Aorta (tissue), 5 donors: ENCODE data around the gene SIDT2. TPM values are rescaled to one million over a fixed set of nuclear protein-coding genes. Genes with fewer than 3 reads are reported as not detected.
"Not testable (repeated sequence)": the region's sequence is repeated elsewhere in the genome, so short reads cannot be mapped to it uniquely, and the experiment has no call there.

Experiments
- ATAC-seq: fragments of 200-7000 bp; cut with Tn5 transposase; one replicate; pipeline ENCODE4 v1.9.1; 2022; ENCODE audit warnings: moderate library complexity; ENCODE audit not compliant: low FRiP score
- DNase-seq, 2 donors: peaks; one replicate each; pipeline ENCODE4 v3.0.0-alpha.2; 2020
- H3K27ac ChIP-seq, 2 donors: one replicate each; pipeline ENCODE4 v1.5.1; 2013; ENCODE audit warnings: low read length in 2 of 2, mild to moderate bottlenecking in 2 of 2, moderate library complexity in 2 of 2, control low read depth in 1 of 2, inconsistent platforms in 1 of 2, low read depth in 1 of 2
- H3K27me3 ChIP-seq, 2 donors: one replicate each; pipeline ENCODE4 v1.6.1; 2013; ENCODE audit warnings: control low read depth in 1 of 2, low read length in 1 of 2, mild to moderate bottlenecking in 1 of 2, moderate library complexity in 1 of 2; ENCODE audit not compliant: insufficient read depth in 2 of 2, control insufficient read depth in 1 of 2
- H3K36me3 ChIP-seq, 2 donors: one replicate each; pipeline ENCODE4 v1.6.1; 2013; ENCODE audit warnings: control low read depth in 1 of 2, low read length in 1 of 2, mild to moderate bottlenecking in 1 of 2; ENCODE audit not compliant: insufficient read depth in 2 of 2, control insufficient read depth in 1 of 2
- H3K4me1 ChIP-seq, 2 donors: one replicate each; pipeline ENCODE4 v1.6.1; 2013; ENCODE audit warnings: low read length in 2 of 2, control low read depth in 1 of 2, mild to moderate bottlenecking in 1 of 2, moderate library complexity in 1 of 2; ENCODE audit not compliant: insufficient read depth in 2 of 2, control insufficient read depth in 1 of 2
- H3K4me3 ChIP-seq, 2 donors: one replicate each; pipeline ENCODE4 v1.5.1; 2013; ENCODE audit warnings: low read length in 2 of 2, control low read depth in 1 of 2, mild to moderate bottlenecking in 1 of 2
- H3K9me3 ChIP-seq: one replicate; pipeline ENCODE4 v1.6.1; 2013; ENCODE audit warnings: mild to moderate bottlenecking, low read length; ENCODE audit not compliant: control insufficient read depth
- WGBS, 2 donors: extraction: QIAGEN DNeasy Blood & Tissue Kit; methylation state at CpG; one replicate each; pipeline ENCODE4 v1.1.7; 2013; 5-methylcytosine and 5-hydroxymethylcytosine counted together
- intact Hi-C, 2 donors: fragments of 100-400 bp; cut with DNase I; formaldehyde crosslinking; loops; one replicate each; pipeline versions ENCODE4 v1.14.2 to v1.15.0; 2022
- polyA plus RNA-seq, 2 donors: library from polyadenylated mRNA; stranded (reverse); fragments of 200-250 nt; gene quantifications; one replicate each; pipeline ENCODE4 v1.2.3, GENCODE V29; 2013
- total RNA-seq, 2 donors: library from RNA; stranded (reverse); fragmentation: NEBNext Ultra II Directional; extraction: Animal tissue kit (Norgen Biotek cat#: 25700); gene quantifications; one replicate each; pipeline ENCODE4 v1.2.1, GENCODE V29; 2021
- donor health status: healthy with polysubstance abuse.
- donor health status: Bipolar disorder and iron deficiency.
- donor health status: DM: no; HTN: no; CAD: no.
- donor health status: DM: no; HTN: no; CAD: no.
- donor health status: DM: yes; HTN: yes; CAD: no.

The SIDT2 gene
- total and polyA plus RNA-seq, 4 donors: 10.4 to 81.3 (median 57.0) TPM

GRCh38 chr11:117202386-117203068, 24.0 kb downstream of the SIDT2 start:
- 2 to 8% methylated on average over 7 of the region's 7 CpGs for WGBS, 2 donors

GRCh38 chr11:117203069-117203407, 24.5 kb downstream of the SIDT2 start:
- Histone ChIP-seq H3K4me1 (no peaks in the 10 kb centered on the region), H3K27ac (peak overlapping the region; percentile 20 to 62), H3K4me3 (peak overlapping the region; percentile 38 to 98), H3K36me3 (peaks cover 0 to 21% of the 10 kb centered on the region in 2 donors), H3K27me3 (no peaks in the 10 kb centered on the region), H3K9me3 (no peaks in the 10 kb centered on the region)
- no peak for ATAC-seq
- intact Hi-C loops: no loop called here
- 11 to 16% methylated on average over 8 to 10 of the region's 10 CpGs for WGBS, 2 donors
- DNase-seq: peak in 1 of 2 donors; percentile 50

More at GRCh38 chr11:117202386-117203068, 24.0 kb downstream of the SIDT2 start:
- ATAC-seq (no peak), DNase-seq (no peak)
- H3K4me3 ChIP-seq: peak overlapping the region; percentile 38 to 98
- no peaks in the 10 kb centered on the region for H3K9me3 ChIP-seq
- H3K27ac ChIP-seq: peak overlapping the region; percentile 62 to 94
- intact Hi-C loops: no loop called here
- no peaks in the 10 kb centered on the region for H3K4me1 ChIP-seq
- peaks cover 0 to 21% of the 10 kb centered on the region in 2 donors for H3K36me3 ChIP-seq
- no peaks in the 10 kb centered on the region for H3K27me3 ChIP-seq

- no peaks in the 10 kb centered on the region for H3K4me1 ChIP-seq
- H3K36me3 ChIP-seq: peaks cover 0 to 21% of the 10 kb centered on the region in 2 donors
- 12 to 17% methylated on average over 16 to 17 of the region's 17 CpGs for WGBS, 2 donors
- intact Hi-C loops: loop anchor here in 1 of 2 donors (5.0 kb wide), 1 partner anchor 72 kb away; no protein-coding TSS in a partner anchor
- DNase-seq (peak in 1 of 2 donors; percentile 56), ATAC-seq (no peak)
- peak overlapping the region; percentile 31 to 62 for H3K27ac ChIP-seq
- peak overlapping the region; percentile 23 to 98 for H3K4me3 ChIP-seq
- no peaks in the 10 kb centered on the region for H3K27me3 ChIP-seq
- H3K9me3 ChIP-seq: no peaks in the 10 kb centered on the region
Observed at GRCh38 chr11:117204283-117205080, 25.9 kb downstream of the SIDT2 start.

GRCh38 chr11:117205211-117205818, 26.8 kb downstream of the SIDT2 start:
- Histone ChIP-seq H3K4me3 (no peak overlapping the region), H3K9me3 (no peaks in the 10 kb centered on the region), H3K36me3 (peaks cover 0 to 21% of the 10 kb centered on the region in 2 donors), H3K27ac (peak overlapping the region; percentile 31 to 33), H3K4me1 (no peaks in the 10 kb centered on the region), H3K27me3 (no peaks in the 10 kb centered on the region)
- WGBS, 2 donors: 54 to 64% methylated on average over 11 of the region's 11 CpGs
- no peak for ATAC-seq
- DNase-seq: no peak
- intact Hi-C loops: loop anchor here in 1 of 2 donors (5.0 kb wide), 1 partner anchor 73 kb away; no protein-coding TSS in a partner anchor

GRCh38 chr11:117206111-117206510, 27.6 kb downstream of the SIDT2 start:
- not testable (repeated sequence) for H3K4me3 ChIP-seq, H3K4me1 ChIP-seq, H3K9me3 ChIP-seq, H3K27me3 ChIP-seq, DNase-seq
- WGBS, 2 donors: 31 to 43% methylated on average over 6 to 8 of the region's 8 CpGs
- Histone ChIP-seq H3K36me3 (peaks cover 0 to 21% of the 10 kb centered on the region in 2 donors), H3K27ac (peak overlapping the region in 1 of 2 donors; percentile 8)
- ATAC-seq: peak; percentile 8
- intact Hi-C loops: loop anchor here in 1 of 2 donors (5.0 kb wide), 1 partner anchor 74 kb away; no protein-coding TSS in a partner anchor

GRCh38 chr11:117206859-117207258, 28.3 kb downstream of the SIDT2 start:
- intact Hi-C loops: loop anchor here in 1 of 2 donors (5.0 kb wide), 1 partner anchor 75 kb away; no protein-coding TSS in a partner anchor
- H3K4me1 ChIP-seq: not testable (repeated sequence)

GRCh38 chr11:117207481-117207880, 28.9 kb downstream of the SIDT2 start:
- H3K4me3 ChIP-seq, DNase-seq, H3K27me3 ChIP-seq, ATAC-seq, H3K4me1 ChIP-seq, H3K27ac ChIP-seq, H3K9me3 ChIP-seq: not testable (repeated sequence)
- intact Hi-C loops: loop anchor here in 1 of 2 donors (5.0 kb wide), 1 partner anchor 75 kb away; no protein-coding TSS in a partner anchor
- peaks cover 0 to 13% of the 10 kb centered on the region in 2 donors for H3K36me3 ChIP-seq
- WGBS, 2 donors: 76 to 87% methylated on average over 5 of the region's 5 CpGs

More at GRCh38 chr11:117206859-117207258, 28.3 kb downstream of the SIDT2 start:
- H3K4me3 ChIP-seq, H3K27me3 ChIP-seq, H3K9me3 ChIP-seq, DNase-seq, H3K27ac ChIP-seq: not testable (repeated sequence)
- ATAC-seq: peak; percentile 56
- H3K36me3 ChIP-seq: peaks cover 0 to 18% of the 10 kb centered on the region in 2 donors
- 69 to 72% methylated on average over 5 to 6 of the region's 11 CpGs for whole genome bisulfite sequencing, 2 donors

- not testable (repeated sequence) for H3K4me3 ChIP-seq, H3K9me3 ChIP-seq, H3K4me1 ChIP-seq, ATAC-seq, H3K27ac ChIP-seq, H3K27me3 ChIP-seq
- peak; percentile 56 to 87 for DNase-seq
- H3K36me3 ChIP-seq: peaks cover 0 to 12% of the 10 kb centered on the region in 2 donors
- intact Hi-C loops: loop anchor here in 1 of 2 donors (5.0 kb wide), 1 partner anchor 76 kb away; no protein-coding TSS in a partner anchor
- 73 to 78% methylated on average over 9 of the region's 13 CpGs for WGBS, 2 donors
Observed at GRCh38 chr11:117208710-117209109, 30.2 kb downstream of the SIDT2 start.
